Liver (tissue), 9 donors: ENCODE data around the gene TP53I11. TPM values are rescaled to one million over a fixed set of nuclear protein-coding genes. Genes with fewer than 3 reads are reported as not detected.

Experiments used
- DNase-seq: peaks from one replicate; pipeline ENCODE4 v3.0.0-alpha.2; 2017; ENCODE audit warnings: low spot score
- H3K27ac ChIP-seq, 2 donors: one replicate each; pipeline ENCODE4 v1.7.0; 2013; ENCODE audit warnings: inconsistent platforms in 2 of 2, low read length in 2 of 2, control low read depth in 1 of 2, low read depth in 1 of 2, mild to moderate bottlenecking in 1 of 2
- H3K27me3 ChIP-seq, 4 donors: one replicate each; pipeline versions ENCODE4 v1.6.1 to v1.7.0; 2013; ENCODE audit warnings: low read length in 3 of 4, inconsistent platforms in 1 of 4, mild to moderate bottlenecking in 1 of 4, moderate library complexity in 1 of 4; ENCODE audit not compliant: control insufficient read depth in 4 of 4, insufficient read depth in 4 of 4
- H3K36me3 ChIP-seq, 4 donors: one replicate each; pipeline versions ENCODE4 v1.6.1 to v1.7.0; 2013; ENCODE audit warnings: low read length in 3 of 4, mild to moderate bottlenecking in 3 of 4, low read depth in 1 of 4, moderate library complexity in 1 of 4; ENCODE audit not compliant: control insufficient read depth in 4 of 4, insufficient read depth in 3 of 4
- H3K4me1 ChIP-seq, 4 donors: one replicate each; pipeline versions ENCODE4 v1.6.1 to v1.7.0; 2013; ENCODE audit warnings: low read length in 3 of 4, mild to moderate bottlenecking in 3 of 4, moderate library complexity in 1 of 4; ENCODE audit not compliant: control insufficient read depth in 4 of 4, insufficient read depth in 4 of 4
- H3K4me3 ChIP-seq, 3 donors: one replicate each; pipeline versions ENCODE4 v1.6.1 to v1.7.0; 2013; ENCODE audit warnings: low read length in 3 of 3, control low read depth in 1 of 3, low read depth in 1 of 3, mild to moderate bottlenecking in 1 of 3
- H3K9ac ChIP-seq, 2 donors: one replicate each; pipeline ENCODE4 v1.7.0; 2013; ENCODE audit warnings: low read length in 2 of 2, mild to moderate bottlenecking in 2 of 2, moderate library complexity in 2 of 2, control low read depth in 1 of 2, low read depth in 1 of 2
- H3K9me3 ChIP-seq, 4 donors: one replicate each; pipeline versions ENCODE4 v1.6.1 to v1.7.0; 2013; ENCODE audit warnings: low read length in 3 of 4; ENCODE audit not compliant: control insufficient read depth in 4 of 4
- FOXA2 ChIP-seq: IDR thresholded peaks from 2 replicates; pipeline ENCODE4 v1.6.1; 2016; ENCODE audit warnings: antibody characterized with exemption
- GABPA ChIP-seq, 2 donors: IDR thresholded peaks in 1 of 2; conservative IDR thresholded peaks in 1 of 2; 2 replicates each; pipeline ENCODE4 v1.6.1; 2016; ENCODE audit warnings: antibody characterized with exemption in 2 of 2, mild to moderate bottlenecking in 1 of 2, moderate library complexity in 1 of 2
- HNF4A ChIP-seq, 2 donors: conservative IDR thresholded peaks; 2 replicates each; pipeline ENCODE4 v1.6.1; 2016; ENCODE audit warnings: antibody characterized with exemption in 2 of 2, mild to moderate bottlenecking in 2 of 2
- HNF4G ChIP-seq: IDR thresholded peaks from 2 replicates; pipeline ENCODE4 v1.6.1; 2016; ENCODE audit warnings: antibody characterized with exemption
- JUND ChIP-seq, 2 donors: IDR thresholded peaks; 2 replicates each; pipeline ENCODE4 v1.6.1; 2016; ENCODE audit warnings: antibody characterized with exemption in 2 of 2
- NR2F2 ChIP-seq: IDR thresholded peaks from 2 replicates; pipeline ENCODE4 v1.6.1; 2016; ENCODE audit warnings: antibody characterized with exemption
- RAD21 ChIP-seq, 2 donors: IDR thresholded peaks; 2 replicates each; pipeline ENCODE4 v1.6.1; 2016; ENCODE audit warnings: antibody characterized with exemption in 2 of 2, mild to moderate bottlenecking in 2 of 2
- RXRA ChIP-seq, 2 donors: IDR thresholded peaks; 2 replicates each; pipeline ENCODE4 v1.6.1; 2017 to 2018; ENCODE audit warnings: antibody characterized with exemption in 2 of 2, mild to moderate bottlenecking in 1 of 2
- SP1 ChIP-seq: IDR thresholded peaks from 2 replicates; pipeline ENCODE4 v1.6.1; 2018; ENCODE audit warnings: antibody characterized with exemption, mild to moderate bottlenecking
- TAF1 ChIP-seq: conservative IDR thresholded peaks from 2 replicates; pipeline ENCODE4 v1.6.1; 2016; ENCODE audit warnings: antibody characterized with exemption, mild to moderate bottlenecking
- WGBS: extraction: QIAGEN DNeasy Blood & Tissue Kit; methylation state at CpG from one replicate; pipeline ENCODE4 v1.1.7; 2013; 5-methylcytosine and 5-hydroxymethylcytosine counted together
- polyA plus RNA-seq, 2 donors: library from polyadenylated mRNA; stranded (reverse) in 1 of 2; unstranded in 1 of 2; fragments of 200-250 nt in 1 of 2; fragments of >200 nt in 1 of 2; fragmentation: Nextera tagmentation in 1 of 2; extraction: Ambion mirVana in 1 of 2; gene quantifications; one replicate each; pipeline versions ENCODE4 v1.2.1 to v1.2.3, GENCODE V29; 2013 to 2015
- total RNA-seq, 2 donors: library from RNA; depleted of rRNA; stranded (reverse); fragments of >200 nt; gene quantifications; one replicate each; pipeline ENCODE4 v1.2.3, GENCODE V29; 2014
- TF ChIP-seq, protein P1 (sequence below): fragments of 150-350 bp; IDR thresholded peaks from 2 replicates; pipeline ENCODE4 v1.5.1; 2017; ENCODE audit warnings: improper control_type of control experiment, low read depth, low read length; ENCODE audit not compliant: missing input control
- TF ChIP-seq, protein P2 (sequence below): IDR thresholded peaks from 2 replicates; pipeline ENCODE4 v1.6.1; 2016; ENCODE audit warnings: antibody characterized with exemption
- TF ChIP-seq, protein P3 (sequence below): IDR thresholded peaks from 2 replicates; pipeline ENCODE4 v1.6.1; 2016; ENCODE audit warnings: antibody characterized with exemption
- TF ChIP-seq, protein P4 (sequence below): IDR thresholded peaks from 2 replicates; pipeline ENCODE4 v1.6.1; 2016; ENCODE audit warnings: antibody characterized with exemption, mild to moderate bottlenecking
- TF ChIP-seq, protein P5 (sequence below): IDR thresholded peaks from 2 replicates; pipeline ENCODE4 v1.6.1; 2016; ENCODE audit warnings: antibody characterized with exemption
- donor health status: healthy.
- donor health status: healthy.
- donor health status: healthy.
- donor health status: healthy.
- donor health status: healthy.

The TP53I11 gene
- total and polyA plus RNA-seq, 4 donors: 3.6 to 16.0 (median 8.3) TPM

DNA sequence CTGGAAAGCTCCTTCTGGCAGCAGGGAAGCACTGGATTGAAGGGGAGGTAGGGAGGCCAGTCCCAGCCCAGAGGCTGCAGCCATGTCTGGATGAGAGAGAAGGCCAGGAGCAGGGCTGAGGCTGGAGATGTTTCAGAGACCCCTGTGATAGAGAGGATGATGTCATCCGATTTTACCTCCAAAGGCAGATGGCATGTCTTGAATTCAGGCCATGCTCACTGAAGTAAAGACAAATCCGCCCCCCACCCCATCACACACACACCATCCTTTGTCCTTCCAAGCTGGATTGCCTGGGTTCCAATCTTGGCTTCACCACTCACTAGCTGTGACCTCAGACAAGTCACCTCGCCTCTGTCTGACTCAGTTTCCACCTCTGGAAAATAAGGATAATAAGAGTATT, 47.2 kb downstream of the TP53I11 start (continued):
- TF ChIP-seq JUND (IDR thresholded peaks at IDR 0.05): no peak
- TF ChIP-seq, protein P1, sequence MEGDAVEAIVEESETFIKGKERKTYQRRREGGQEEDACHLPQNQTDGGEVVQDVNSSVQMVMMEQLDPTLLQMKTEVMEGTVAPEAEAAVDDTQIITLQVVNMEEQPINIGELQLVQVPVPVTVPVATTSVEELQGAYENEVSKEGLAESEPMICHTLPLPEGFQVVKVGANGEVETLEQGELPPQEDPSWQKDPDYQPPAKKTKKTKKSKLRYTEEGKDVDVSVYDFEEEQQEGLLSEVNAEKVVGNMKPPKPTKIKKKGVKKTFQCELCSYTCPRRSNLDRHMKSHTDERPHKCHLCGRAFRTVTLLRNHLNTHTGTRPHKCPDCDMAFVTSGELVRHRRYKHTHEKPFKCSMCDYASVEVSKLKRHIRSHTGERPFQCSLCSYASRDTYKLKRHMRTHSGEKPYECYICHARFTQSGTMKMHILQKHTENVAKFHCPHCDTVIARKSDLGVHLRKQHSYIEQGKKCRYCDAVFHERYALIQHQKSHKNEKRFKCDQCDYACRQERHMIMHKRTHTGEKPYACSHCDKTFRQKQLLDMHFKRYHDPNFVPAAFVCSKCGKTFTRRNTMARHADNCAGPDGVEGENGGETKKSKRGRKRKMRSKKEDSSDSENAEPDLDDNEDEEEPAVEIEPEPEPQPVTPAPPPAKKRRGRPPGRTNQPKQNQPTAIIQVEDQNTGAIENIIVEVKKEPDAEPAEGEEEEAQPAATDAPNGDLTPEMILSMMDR: no peak
- TF ChIP-seq RAD21 (IDR thresholded peaks at IDR 0.05): no peak
- TF ChIP-seq FOXA2: no peak
- no peak for TF ChIP-seq GABPA (IDR thresholded peaks at IDR 0.05 in 1 of 2, conservative IDR thresholded peaks at IDR 0.05 in 1 of 2)

DNA sequence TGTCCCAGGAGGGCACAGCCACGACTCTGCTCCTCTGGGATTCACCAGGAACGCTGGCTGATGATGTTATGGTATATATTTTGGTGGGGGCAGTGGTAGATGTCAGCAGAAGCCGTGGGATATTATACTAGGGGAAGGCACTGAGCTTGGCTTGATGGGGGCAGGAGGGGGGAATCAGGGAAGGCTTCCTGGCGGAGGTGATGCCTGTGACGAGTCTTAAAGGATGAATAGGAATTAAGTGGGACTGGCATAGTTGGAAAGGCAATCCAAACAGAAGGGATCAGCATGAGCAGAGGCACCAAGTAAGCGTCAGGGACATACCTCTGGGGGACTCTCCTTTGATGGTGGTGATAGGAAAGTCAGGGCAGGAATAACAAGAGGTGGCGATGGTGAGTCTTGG, 47.6 kb downstream of the TP53I11 start:
- no peaks in the 10 kb centered on the region for H3K36me3 ChIP-seq
- H3K4me1 ChIP-seq: no peaks in the 10 kb centered on the region
- 90% methylated on average over 7 of the region's 7 CpGs for WGBS
- H3K9ac ChIP-seq: no peak overlapping the region
- no peak overlapping the region for H3K27ac ChIP-seq
- no peaks in the 10 kb centered on the region for H3K27me3 ChIP-seq
- peaks cover 0 to 3% (median under 1%) of the 10 kb centered on the region in 4 donors for H3K9me3 ChIP-seq
- TF ChIP-seq JUND (IDR thresholded peaks at IDR 0.05): no peak
- no peak for TF ChIP-seq SP1
- TF ChIP-seq, protein P2, sequence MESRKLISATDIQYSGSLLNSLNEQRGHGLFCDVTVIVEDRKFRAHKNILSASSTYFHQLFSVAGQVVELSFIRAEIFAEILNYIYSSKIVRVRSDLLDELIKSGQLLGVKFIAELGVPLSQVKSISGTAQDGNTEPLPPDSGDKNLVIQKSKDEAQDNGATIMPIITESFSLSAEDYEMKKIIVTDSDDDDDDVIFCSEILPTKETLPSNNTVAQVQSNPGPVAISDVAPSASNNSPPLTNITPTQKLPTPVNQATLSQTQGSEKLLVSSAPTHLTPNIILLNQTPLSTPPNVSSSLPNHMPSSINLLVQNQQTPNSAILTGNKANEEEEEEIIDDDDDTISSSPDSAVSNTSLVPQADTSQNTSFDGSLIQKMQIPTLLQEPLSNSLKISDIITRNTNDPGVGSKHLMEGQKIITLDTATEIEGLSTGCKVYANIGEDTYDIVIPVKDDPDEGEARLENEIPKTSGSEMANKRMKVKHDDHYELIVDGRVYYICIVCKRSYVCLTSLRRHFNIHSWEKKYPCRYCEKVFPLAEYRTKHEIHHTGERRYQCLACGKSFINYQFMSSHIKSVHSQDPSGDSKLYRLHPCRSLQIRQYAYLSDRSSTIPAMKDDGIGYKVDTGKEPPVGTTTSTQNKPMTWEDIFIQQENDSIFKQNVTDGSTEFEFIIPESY: no peak
- TF ChIP-seq, protein P1: no peak
- TF ChIP-seq HNF4G: no peak
- no peak for TF ChIP-seq RXRA (IDR thresholded peaks at IDR 0.05)
- no peak for TF ChIP-seq TAF1
- TF ChIP-seq, protein P3, sequence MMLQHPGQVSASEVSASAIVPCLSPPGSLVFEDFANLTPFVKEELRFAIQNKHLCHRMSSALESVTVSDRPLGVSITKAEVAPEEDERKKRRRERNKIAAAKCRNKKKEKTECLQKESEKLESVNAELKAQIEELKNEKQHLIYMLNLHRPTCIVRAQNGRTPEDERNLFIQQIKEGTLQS: no peak
- TF ChIP-seq NR2F2: no peak
- TF ChIP-seq RAD21 (IDR thresholded peaks at IDR 0.05): no peak
- TF ChIP-seq, protein P4, sequence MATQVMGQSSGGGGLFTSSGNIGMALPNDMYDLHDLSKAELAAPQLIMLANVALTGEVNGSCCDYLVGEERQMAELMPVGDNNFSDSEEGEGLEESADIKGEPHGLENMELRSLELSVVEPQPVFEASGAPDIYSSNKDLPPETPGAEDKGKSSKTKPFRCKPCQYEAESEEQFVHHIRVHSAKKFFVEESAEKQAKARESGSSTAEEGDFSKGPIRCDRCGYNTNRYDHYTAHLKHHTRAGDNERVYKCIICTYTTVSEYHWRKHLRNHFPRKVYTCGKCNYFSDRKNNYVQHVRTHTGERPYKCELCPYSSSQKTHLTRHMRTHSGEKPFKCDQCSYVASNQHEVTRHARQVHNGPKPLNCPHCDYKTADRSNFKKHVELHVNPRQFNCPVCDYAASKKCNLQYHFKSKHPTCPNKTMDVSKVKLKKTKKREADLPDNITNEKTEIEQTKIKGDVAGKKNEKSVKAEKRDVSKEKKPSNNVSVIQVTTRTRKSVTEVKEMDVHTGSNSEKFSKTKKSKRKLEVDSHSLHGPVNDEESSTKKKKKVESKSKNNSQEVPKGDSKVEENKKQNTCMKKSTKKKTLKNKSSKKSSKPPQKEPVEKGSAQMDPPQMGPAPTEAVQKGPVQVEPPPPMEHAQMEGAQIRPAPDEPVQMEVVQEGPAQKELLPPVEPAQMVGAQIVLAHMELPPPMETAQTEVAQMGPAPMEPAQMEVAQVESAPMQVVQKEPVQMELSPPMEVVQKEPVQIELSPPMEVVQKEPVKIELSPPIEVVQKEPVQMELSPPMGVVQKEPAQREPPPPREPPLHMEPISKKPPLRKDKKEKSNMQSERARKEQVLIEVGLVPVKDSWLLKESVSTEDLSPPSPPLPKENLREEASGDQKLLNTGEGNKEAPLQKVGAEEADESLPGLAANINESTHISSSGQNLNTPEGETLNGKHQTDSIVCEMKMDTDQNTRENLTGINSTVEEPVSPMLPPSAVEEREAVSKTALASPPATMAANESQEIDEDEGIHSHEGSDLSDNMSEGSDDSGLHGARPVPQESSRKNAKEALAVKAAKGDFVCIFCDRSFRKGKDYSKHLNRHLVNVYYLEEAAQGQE: no peak
- TF ChIP-seq FOXA2: no peak
- TF ChIP-seq HNF4A (conservative IDR thresholded peaks at IDR 0.05): no peak
- TF ChIP-seq, protein P5, sequence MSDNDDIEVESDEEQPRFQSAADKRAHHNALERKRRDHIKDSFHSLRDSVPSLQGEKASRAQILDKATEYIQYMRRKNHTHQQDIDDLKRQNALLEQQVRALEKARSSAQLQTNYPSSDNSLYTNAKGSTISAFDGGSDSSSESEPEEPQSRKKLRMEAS: no peak
- TF ChIP-seq GABPA (IDR thresholded peaks at IDR 0.05 in 1 of 2, conservative IDR thresholded peaks at IDR 0.05 in 1 of 2): no peak
- no peak for DNase-seq
- H3K4me3 ChIP-seq: no peak overlapping the region
